AG09319 (cell line): ENCODE results near the gene AHNAK2.

ENCODE experiments used
- DNase-seq: peaks from one replicate; pipeline ENCODE4 v3.0.0-alpha.2; 2010; ENCODE audit warnings: low read depth; ENCODE audit errors: extremely low read depth
- CTCF ChIP-seq: IDR thresholded peaks from 2 replicates; pipeline ENCODE4 v1.5.1; 2011; ENCODE audit warnings: low read depth, mild to moderate bottlenecking, inconsistent platforms, low read length, moderate library complexity

AHNAK2 gene

GRCh38 chr14:105015242-105015641 is 37.1 kb upstream of the AHNAK2 start:
- DNase-seq: no peak
- no peak for TF ChIP-seq CTCF

GRCh38 chr14:105014631-105015030 is 36.5 kb upstream of the AHNAK2 start:
- TF ChIP-seq CTCF: no peak
- DNase-seq: no peak

- no peak for TF ChIP-seq CTCF
- DNase-seq: no peak
Measured at GRCh38 chr14:105014032-105014431, 35.9 kb upstream of the AHNAK2 start.

GRCh38 chr14:105013150-105013785 is 35.1 kb upstream of the AHNAK2 start:
- no peak for DNase-seq
- no peak for TF ChIP-seq CTCF

- peak; percentile 7 for TF ChIP-seq CTCF
- no peak for DNase-seq
Measured at GRCh38 chr14:105012171-105012985, 34.2 kb upstream of the AHNAK2 start.

GRCh38 chr14:105011312-105011990 is 33.3 kb upstream of the AHNAK2 start:
- no peak for TF ChIP-seq CTCF
- no peak for DNase-seq

GRCh38 chr14:105010891-105011291 is 32.7 kb upstream of the AHNAK2 start:
- no peak for DNase-seq
- no peak for TF ChIP-seq CTCF
